Effector CD4-positive, alpha-beta T cell (primary cell): ENCODE data around the gene HSFX2.
"Not testable (repeated sequence)": the region's sequence is repeated elsewhere in the genome, so short reads cannot be mapped to it uniquely, and the experiment has no call there.

Experiments
- DNase-seq: peaks from one replicate; pipeline ENCODE4 v3.0.0-alpha.2; 2020

Gene HSFX2

GRCh38 chrX:149587359-149587758 lies 7.8 kb downstream of the HSFX2 start, which contains the start of gene MAGEA9B:
MAGEA9B (minus strand) TSS chrX:149587459; CDS start chrX:149583179, 4,280 bp downstream.
- DNase-seq: not testable (repeated sequence)

GRCh38 chrX:149585631-149586030 lies 9.5 kb downstream of the HSFX2 start:
- not testable (repeated sequence) for DNase-seq

GRCh38 chrX:149573456-149573855 lies 21.7 kb downstream of the HSFX2 start:
- not testable (repeated sequence) for DNase-seq

- no peak for DNase-seq
Observed at GRCh38 chrX:149572743-149573142, 22.4 kb downstream of the HSFX2 start.

GRCh38 chrX:149571770-149572169 lies 23.3 kb downstream of the HSFX2 start:
- no peak for DNase-seq

GRCh38 chrX:149570668-149571067 lies 24.4 kb downstream of the HSFX2 start:
- DNase-seq: no peak

GRCh38 chrX:149569770-149570169 lies 25.3 kb downstream of the HSFX2 start:
- no peak for DNase-seq

- no peak for DNase-seq
Observed at GRCh38 chrX:149568701-149569296, 26.3 kb downstream of the HSFX2 start.

GRCh38 chrX:149567621-149568417 lies 27.3 kb downstream of the HSFX2 start:
- DNase-seq: no peak

GRCh38 chrX:149563359-149563758 lies 31.8 kb downstream of the HSFX2 start:
- no peak for DNase-seq

GRCh38 chrX:149555251-149555650 lies 39.9 kb downstream of the HSFX2 start:
- DNase-seq: not testable (repeated sequence)

- not testable (repeated sequence) for DNase-seq
Observed at GRCh38 chrX:149551939-149552248, 43.2 kb downstream of the HSFX2 start.

GRCh38 chrX:149551245-149551938 lies 43.7 kb downstream of the HSFX2 start:
- not testable (repeated sequence) for DNase-seq

- not testable (repeated sequence) for DNase-seq
Observed at GRCh38 chrX:149550454-149550853, 44.7 kb downstream of the HSFX2 start.

GRCh38 chrX:149549701-149550100 lies 45.4 kb downstream of the HSFX2 start, which contains the start of gene HSFX3:
HSFX3 (minus strand) TSS chrX:149549924; CDS start chrX:149549852, 72 bp downstream.
- not testable (repeated sequence) for DNase-seq

- DNase-seq: not testable (repeated sequence)
Observed at GRCh38 chrX:149547782-149548181, 47.3 kb downstream of the HSFX2 start.

GRCh38 chrX:149546962-149547361 lies 48.2 kb downstream of the HSFX2 start:
- not testable (repeated sequence) for DNase-seq

- DNase-seq: not testable (repeated sequence)
Observed at GRCh38 chrX:149545545-149546543, 49.3 kb downstream of the HSFX2 start.
